ENCODE measurements around the gene MUTYH.

The MUTYH gene

GRCh38 chr1:45322486-45323040 is 17.7 kb downstream of the MUTYH start:
- peaks cover 5% of the 10 kb centered on the region for H3K4me1 Mint-ChIP-seq (ENCODE audit: low read depth)
- H3K36me3 Mint-ChIP-seq (ENCODE audit: low read depth), result no peaks in the 10 kb centered on the region
- intact Hi-C loops (cut with micrococcal nuclease), result no loop called here
- no peaks in the 10 kb centered on the region for H3K9me3 Mint-ChIP-seq
- H3K27me3 Mint-ChIP-seq, result peaks cover 12% of the 10 kb centered on the region
- H3K4me3 Mint-ChIP-seq, result no peak overlapping the region
- no peak overlapping the region for H3K27ac Mint-ChIP-seq

DNA sequence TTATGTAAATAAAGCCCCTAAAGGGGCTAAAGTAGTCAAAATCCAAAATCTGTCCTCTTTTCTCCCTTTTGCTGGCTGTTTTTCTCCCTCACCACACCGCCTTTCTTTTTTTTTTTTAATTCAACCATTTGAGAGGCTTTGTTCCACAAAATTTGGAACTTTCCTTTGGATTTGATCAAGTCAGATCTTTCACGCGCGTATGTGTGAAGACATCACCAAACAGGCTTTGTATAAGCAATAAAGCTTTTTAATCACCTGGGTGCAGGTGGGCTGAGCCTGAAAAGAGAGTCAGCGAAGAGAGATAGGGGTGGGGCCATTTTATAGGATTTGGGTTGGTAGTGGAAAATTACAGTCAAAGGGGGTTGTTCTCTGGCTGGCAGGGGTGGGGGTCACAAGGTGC is 18.8 kb downstream of the MUTYH start:
- no peak overlapping the region for H3K4me3 Mint-ChIP-seq
- intact Hi-C loops (cut with micrococcal nuclease), result no loop called here
- no peaks in the 10 kb centered on the region for H3K9me3 Mint-ChIP-seq
- H3K27me3 Mint-ChIP-seq, result peaks cover 2% of the 10 kb centered on the region
- H3K27ac Mint-ChIP-seq, result no peak overlapping the region
- H3K4me1 Mint-ChIP-seq (ENCODE audit: low read depth), result no peaks in the 10 kb centered on the region
- H3K36me3 Mint-ChIP-seq (ENCODE audit: low read depth), result no peaks in the 10 kb centered on the region

GRCh38 chr1:45319761-45320160 is 20.5 kb downstream of the MUTYH start:
- intact Hi-C loops (cut with micrococcal nuclease), result no loop called here
- Mint-ChIP-seq H3K27me3 (no peaks in the 10 kb centered on the region), H3K36me3 (ENCODE audit: low read depth) (no peaks in the 10 kb centered on the region), H3K9me3 (no peaks in the 10 kb centered on the region), H3K27ac (no peak overlapping the region), H3K4me3 (no peak overlapping the region), H3K4me1 (ENCODE audit: low read depth) (no peaks in the 10 kb centered on the region)

- no peak overlapping the region for H3K4me3 Mint-ChIP-seq
- no peaks in the 10 kb centered on the region for H3K36me3 Mint-ChIP-seq (ENCODE audit: low read depth)
- H3K27me3 Mint-ChIP-seq, result no peaks in the 10 kb centered on the region
- H3K9me3 Mint-ChIP-seq, result no peaks in the 10 kb centered on the region
- H3K4me1 Mint-ChIP-seq (ENCODE audit: low read depth), result no peaks in the 10 kb centered on the region
- intact Hi-C loops (cut with micrococcal nuclease), result no loop called here
- no peak overlapping the region for H3K27ac Mint-ChIP-seq
These were observed 23.1 kb downstream of the MUTYH start for GRCh38 chr1:45317166-45317565.

- intact Hi-C loops (cut with micrococcal nuclease), result no loop called here
- Mint-ChIP-seq H3K36me3 (ENCODE audit: low read depth) (no peaks in the 10 kb centered on the region), H3K9me3 (no peaks in the 10 kb centered on the region), H3K27me3 (no peaks in the 10 kb centered on the region), H3K4me1 (ENCODE audit: low read depth) (no peaks in the 10 kb centered on the region), H3K4me3 (no peak overlapping the region), H3K27ac (no peak overlapping the region)
These were observed 26.0 kb downstream of the MUTYH start for GRCh38 chr1:45314266-45314665.

DNA sequence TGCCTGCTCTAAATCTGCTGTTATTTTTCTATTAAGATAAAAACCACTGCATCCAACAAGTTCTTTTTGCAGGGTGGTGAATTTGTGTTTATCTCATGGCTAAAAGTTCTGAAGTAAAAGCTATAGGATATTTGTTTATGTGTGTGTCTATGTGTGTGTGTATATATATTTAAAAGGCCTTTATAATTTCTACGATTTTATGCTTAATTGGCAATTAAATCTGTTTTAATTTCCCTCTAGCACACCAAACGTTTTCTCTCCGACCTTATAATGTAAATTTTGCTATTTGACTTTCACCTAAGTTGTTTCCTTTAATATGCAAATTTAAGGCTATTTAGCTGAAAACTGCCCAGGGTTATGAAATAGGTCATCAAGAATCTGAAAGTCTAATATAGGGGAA is 33.3 kb downstream of the MUTYH start:
- H3K4me1 Mint-ChIP-seq (ENCODE audit: low read depth), result peaks cover 10% of the 10 kb centered on the region
- no peaks in the 10 kb centered on the region for H3K9me3 Mint-ChIP-seq
- H3K27ac Mint-ChIP-seq, result no peak overlapping the region
- intact Hi-C loops (cut with micrococcal nuclease), result no loop called here
- peaks cover 9% of the 10 kb centered on the region for H3K36me3 Mint-ChIP-seq (ENCODE audit: low read depth)
- H3K4me3 Mint-ChIP-seq, result no peak overlapping the region
- no peaks in the 10 kb centered on the region for H3K27me3 Mint-ChIP-seq

- H3K4me1 Mint-ChIP-seq (ENCODE audit: low read depth), result peaks cover 10% of the 10 kb centered on the region
- H3K27me3 Mint-ChIP-seq, result no peaks in the 10 kb centered on the region
- H3K36me3 Mint-ChIP-seq (ENCODE audit: low read depth), result peaks cover 9% of the 10 kb centered on the region
- H3K4me3 Mint-ChIP-seq, result no peak overlapping the region
- intact Hi-C loops (cut with micrococcal nuclease), result no loop called here
- no peak overlapping the region for H3K27ac Mint-ChIP-seq
- no peaks in the 10 kb centered on the region for H3K9me3 Mint-ChIP-seq
These were observed 33.9 kb downstream of the MUTYH start for GRCh38 chr1:45306319-45306718.

GRCh38 chr1:45305231-45305630 is 35.0 kb downstream of the MUTYH start:
- H3K27ac Mint-ChIP-seq, result no peak overlapping the region
- H3K4me3 Mint-ChIP-seq, result no peak overlapping the region
- H3K27me3 Mint-ChIP-seq, result no peaks in the 10 kb centered on the region
- H3K36me3 Mint-ChIP-seq (ENCODE audit: low read depth), result peaks cover 9% of the 10 kb centered on the region
- peaks cover 10% of the 10 kb centered on the region for H3K4me1 Mint-ChIP-seq (ENCODE audit: low read depth)
- H3K9me3 Mint-ChIP-seq, result no peaks in the 10 kb centered on the region
- intact Hi-C loops (cut with micrococcal nuclease), result no loop called here

DNA sequence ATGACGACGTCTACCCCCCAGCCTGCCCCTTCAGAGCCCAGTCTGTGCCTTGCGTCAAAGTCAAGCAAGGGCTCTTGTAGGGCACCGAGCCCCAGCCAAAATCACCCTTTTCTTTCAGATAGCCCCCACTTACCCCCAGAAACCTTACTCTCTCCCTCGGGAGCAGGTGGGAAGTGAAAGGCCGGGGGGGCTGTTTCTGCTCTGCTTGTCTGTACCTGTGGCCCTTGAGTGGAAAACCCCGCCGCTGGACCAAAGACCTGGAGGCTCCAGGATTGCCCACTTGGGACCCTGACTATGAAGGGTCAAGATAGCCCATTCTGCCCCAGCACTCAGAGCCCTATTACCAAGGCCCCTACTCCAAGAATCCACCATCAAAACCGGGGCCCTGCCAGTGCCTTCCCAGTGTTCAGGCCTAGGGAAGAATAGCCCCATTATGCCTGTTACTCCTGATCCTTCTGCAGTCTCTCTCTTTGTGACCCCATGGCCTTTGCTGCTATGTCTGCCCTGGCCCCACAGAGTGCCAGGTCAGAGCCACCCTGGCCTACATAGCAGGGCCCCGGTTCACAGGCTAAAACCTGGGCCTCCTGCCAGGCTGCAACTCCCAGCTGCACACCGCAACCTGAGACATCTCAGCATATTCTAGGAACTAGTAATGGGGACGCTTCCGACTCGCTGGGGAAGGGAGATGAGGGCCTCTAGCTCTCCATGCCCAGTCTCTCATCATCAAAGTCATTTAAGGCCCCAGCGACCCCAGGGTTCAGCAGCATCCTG is 35.7 kb downstream of the MUTYH start:
- Mint-ChIP-seq H3K27ac (peak overlapping the region; percentile 99), H3K9me3 (no peaks in the 10 kb centered on the region), H3K27me3 (no peaks in the 10 kb centered on the region), H3K4me3 (peak overlapping the region; percentile 84), H3K36me3 (ENCODE audit: low read depth) (peaks cover 9% of the 10 kb centered on the region), H3K4me1 (ENCODE audit: low read depth) (peaks cover 10% of the 10 kb centered on the region)
- intact Hi-C loops (cut with micrococcal nuclease), result loop anchor here (5.0 kb wide), 3 partner anchors 188 to 522 kb away; partner anchors contain the start of gene TESK2

DNA sequence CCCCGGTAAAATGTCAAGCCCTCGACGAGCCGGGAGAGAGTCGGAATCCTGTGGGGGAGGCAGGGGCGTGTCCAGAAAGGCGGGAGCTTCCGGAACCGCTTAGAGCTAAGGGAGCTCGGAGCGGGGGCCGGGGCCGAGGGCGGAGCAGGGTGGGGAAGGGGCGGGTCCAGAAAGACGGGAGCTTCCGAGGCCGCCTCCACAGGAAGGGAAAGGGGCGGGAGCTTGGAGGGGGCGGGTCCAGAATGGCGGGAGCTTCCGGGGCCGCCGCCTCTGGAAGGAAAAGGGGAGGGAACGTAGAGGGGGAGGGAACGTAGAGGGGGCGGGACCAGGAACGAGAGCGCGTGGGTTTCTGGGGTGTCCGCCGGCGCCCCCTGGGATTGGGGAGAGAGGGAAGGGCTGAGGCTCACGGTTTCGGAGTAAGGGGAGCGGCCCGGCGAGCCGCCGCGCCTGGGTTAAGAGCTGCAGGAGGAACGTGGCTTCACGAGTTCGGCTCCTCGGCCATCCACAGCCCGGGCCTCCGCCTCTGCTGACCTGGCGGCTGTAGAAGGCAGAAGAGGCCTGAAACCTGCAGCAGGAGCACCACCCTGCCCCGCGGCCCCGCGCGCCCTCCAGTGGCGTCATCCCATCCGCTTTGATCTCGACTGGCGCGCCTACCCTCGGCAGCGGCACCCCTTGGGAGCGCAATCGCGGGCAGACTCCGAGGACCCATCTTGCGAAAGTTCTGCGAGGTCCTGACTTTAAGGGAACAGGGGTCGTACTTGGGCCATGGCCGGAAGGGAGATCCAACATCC is 36.5 kb downstream of the MUTYH start:
- H3K9me3 Mint-ChIP-seq, result no peaks in the 10 kb centered on the region
- peak overlapping the region; percentile 84 for H3K4me3 Mint-ChIP-seq
- peaks cover 10% of the 10 kb centered on the region for H3K4me1 Mint-ChIP-seq (ENCODE audit: low read depth)
- no peaks in the 10 kb centered on the region for H3K27me3 Mint-ChIP-seq
- H3K36me3 Mint-ChIP-seq (ENCODE audit: low read depth), result peaks cover 9% of the 10 kb centered on the region
- intact Hi-C loops (cut with micrococcal nuclease), result loop anchor here (1.0 to 5.0 kb wide), 5 partner anchors 37 to 521 kb away; partner anchors contain the start of genes MUTYH, TESK2, TOE1 and UROD
- peak overlapping the region; percentile 99 for H3K27ac Mint-ChIP-seq

DNA sequence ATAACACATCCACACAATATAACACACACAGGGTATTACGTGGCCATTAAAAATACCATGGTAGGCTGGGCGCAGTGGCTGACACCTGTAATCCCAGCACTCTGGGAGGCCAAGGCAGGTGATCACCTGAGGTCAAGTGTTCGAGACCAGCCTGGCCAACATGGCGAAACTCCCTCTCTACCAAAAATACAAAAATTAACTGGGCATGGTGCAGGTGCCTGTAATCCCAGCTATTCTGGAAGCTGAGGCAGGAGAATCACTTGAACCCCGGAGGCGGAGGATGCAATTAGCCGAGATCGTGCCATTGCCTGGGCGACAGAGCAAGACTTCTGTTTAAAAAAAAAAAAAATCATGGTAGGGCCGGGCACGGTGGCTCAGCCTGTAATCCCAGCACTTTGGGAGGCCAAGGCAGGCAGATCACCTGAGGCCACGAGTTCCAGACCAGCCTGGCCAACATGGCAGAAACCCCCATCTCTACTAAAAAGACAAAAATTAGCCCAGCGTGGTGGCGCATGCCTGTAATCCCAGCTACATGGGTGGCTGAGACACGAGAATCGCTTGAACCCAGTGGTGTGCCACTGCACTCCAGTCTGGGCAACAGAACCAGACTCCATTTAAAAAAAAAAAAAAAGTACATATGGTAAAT is 37.6 kb downstream of the MUTYH start:
- H3K9me3 Mint-ChIP-seq, result no peaks in the 10 kb centered on the region
- H3K27ac Mint-ChIP-seq, result peak overlapping the region; percentile 99
- no peaks in the 10 kb centered on the region for H3K27me3 Mint-ChIP-seq
- peak overlapping the region; percentile 41 for H3K4me3 Mint-ChIP-seq
- intact Hi-C loops (cut with micrococcal nuclease), result loop anchor here (1.0 to 5.0 kb wide), 5 partner anchors 38 to 520 kb away; partner anchors contain the start of genes MUTYH, TESK2, TOE1 and UROD
- H3K36me3 Mint-ChIP-seq (ENCODE audit: low read depth), result peaks cover 9% of the 10 kb centered on the region
- H3K4me1 Mint-ChIP-seq (ENCODE audit: low read depth), result peaks cover 10% of the 10 kb centered on the region

- H3K4me3 Mint-ChIP-seq, result no peak overlapping the region
- peaks cover 9% of the 10 kb centered on the region for H3K36me3 Mint-ChIP-seq (ENCODE audit: low read depth)
- intact Hi-C loops (cut with micrococcal nuclease), result loop anchor here (1.0 to 5.0 kb wide), 5 partner anchors 192 to 518 kb away; partner anchors contain the start of gene TESK2
- no peaks in the 10 kb centered on the region for H3K9me3 Mint-ChIP-seq
- H3K4me1 Mint-ChIP-seq (ENCODE audit: low read depth), result peaks cover 10% of the 10 kb centered on the region
- H3K27me3 Mint-ChIP-seq, result no peaks in the 10 kb centered on the region
- H3K27ac Mint-ChIP-seq, result no peak overlapping the region
These were observed 39.6 kb downstream of the MUTYH start for GRCh38 chr1:45300669-45300997.

GRCh38 chr1:45299981-45300668 is 40.1 kb downstream of the MUTYH start:
- Mint-ChIP-seq H3K36me3 (ENCODE audit: low read depth) (peaks cover 9% of the 10 kb centered on the region), H3K9me3 (no peaks in the 10 kb centered on the region), H3K27me3 (no peaks in the 10 kb centered on the region), H3K27ac (no peak overlapping the region), H3K4me1 (ENCODE audit: low read depth) (peaks cover 10% of the 10 kb centered on the region), H3K4me3 (no peak overlapping the region)
- intact Hi-C loops (cut with micrococcal nuclease), result loop anchor here (1.0 to 5.0 kb wide), 5 partner anchors 192 to 518 kb away; partner anchors contain the start of gene TESK2

Measured in dendritic cell treated with granulocyte-macrophage colony-stimulating factor and Interleukin-4, amounts not matched to agents 40 ng/mL and 50 ng/mL, for 4 days (primary cell).